Left renal cortex interstitium (tissue), 4 donors: Measurements from ENCODE around the gene GSTM2. TPM values are rescaled to one million over a fixed set of nuclear protein-coding genes. Genes with fewer than 3 reads are reported as not detected.
"Not testable (repeated sequence)": the region's sequence is repeated elsewhere in the genome, so short reads cannot be mapped to it uniquely, and the experiment has no call there.

ENCODE experiments used
- DNase-seq, 4 donors: peaks; one replicate each; pipeline ENCODE4 v3.0.0-alpha.2; 2013; ENCODE audit warnings: low read depth in 4 of 4, low spot score in 2 of 4, missing footprints in 1 of 4
- polyA plus RNA-seq, 4 donors: library from polyadenylated mRNA; unstranded; fragments of 120-200 nt; gene quantifications; one replicate each; pipeline ENCODE4 v1.2.1, GENCODE V29; 2013; ENCODE audit not compliant: insufficient read length in 4 of 4

The GSTM2 gene
- polyA plus RNA-seq, 4 donors, result 143 to 275 (median 238) TPM

GRCh38 chr1:109673861-109674260 lies 6.0 kb downstream of the GSTM2 start:
- not testable (repeated sequence) for DNase-seq

- not testable (repeated sequence) for DNase-seq
Measured at GRCh38 chr1:109676683-109677381, 9.0 kb downstream of the GSTM2 start.

GRCh38 chr1:109677459-109677858 lies 9.6 kb downstream of the GSTM2 start:
- DNase-seq, result no peak

GRCh38 chr1:109678637-109679036 lies 10.8 kb downstream of the GSTM2 start:
- not testable (repeated sequence) for DNase-seq

- DNase-seq, result not testable (repeated sequence)
Measured at GRCh38 chr1:109684777-109685176, 16.9 kb downstream of the GSTM2 start.

GRCh38 chr1:109685399-109685798 lies 17.5 kb downstream of the GSTM2 start:
- not testable (repeated sequence) for DNase-seq

GRCh38 chr1:109685890-109686289 lies 18.0 kb downstream of the GSTM2 start:
- DNase-seq, result not testable (repeated sequence)

- DNase-seq, result not testable (repeated sequence)
Measured at GRCh38 chr1:109687109-109687508, 19.3 kb downstream of the GSTM2 start.

- DNase-seq, result no peak
Measured at GRCh38 chr1:109687641-109688499, 20.0 kb downstream of the GSTM2 start, which contains the start of gene GSTM1. Gene GSTM1 (plus strand): TSS chr1:109687817. CDS start chr1:109687874, 57 bp downstream.

- no peak for DNase-seq
Measured at GRCh38 chr1:109689844-109690405, 22.1 kb downstream of the GSTM2 start.

- DNase-seq, result no peak
Measured at GRCh38 chr1:109691759-109692158, 23.9 kb downstream of the GSTM2 start.

GRCh38 chr1:109694400-109694799 lies 26.5 kb downstream of the GSTM2 start:
- DNase-seq, result not testable (repeated sequence)

GRCh38 chr1:109695138-109695537 lies 27.3 kb downstream of the GSTM2 start:
- not testable (repeated sequence) for DNase-seq

GRCh38 chr1:109697066-109697465 lies 29.2 kb downstream of the GSTM2 start:
- DNase-seq, result no peak

GRCh38 chr1:109697861-109698260 lies 30.0 kb downstream of the GSTM2 start:
- not testable (repeated sequence) for DNase-seq

- not testable (repeated sequence) for DNase-seq
Measured at GRCh38 chr1:109702940-109703339, 35.1 kb downstream of the GSTM2 start.

GRCh38 chr1:109704173-109704572 lies 36.3 kb downstream of the GSTM2 start:
- DNase-seq, result no peak

- DNase-seq, result no peak
Measured at GRCh38 chr1:109705411-109705810, 37.6 kb downstream of the GSTM2 start.

- not testable (repeated sequence) for DNase-seq
Measured at GRCh38 chr1:109708949-109709348, 41.1 kb downstream of the GSTM2 start.

GRCh38 chr1:109709822-109710221 lies 42.0 kb downstream of the GSTM2 start:
- not testable (repeated sequence) for DNase-seq
